ENCODE results near the gene DRP2.

DNA sequence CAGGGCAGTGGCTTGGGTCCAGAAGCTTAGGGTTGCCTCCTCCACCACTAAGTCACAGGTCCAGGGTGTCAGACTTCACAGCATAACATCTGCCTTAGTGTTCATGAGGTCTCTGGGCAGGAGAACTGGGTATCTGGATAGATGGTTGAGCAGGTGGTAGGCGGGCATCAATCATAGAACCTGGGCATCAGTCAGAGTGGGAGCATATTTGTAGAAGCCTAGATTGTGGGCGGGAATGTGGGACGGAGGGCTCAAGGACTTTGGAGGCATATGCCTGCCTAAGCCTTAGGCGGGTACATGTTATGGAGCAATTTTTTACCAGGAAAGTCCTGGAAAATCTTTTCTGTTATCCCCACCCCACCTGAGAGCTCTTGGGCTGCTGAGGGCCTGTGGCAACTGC is 43.0 kb downstream of the DRP2 start:
- TF ChIP-seq CTCF (conservative IDR thresholded peaks at IDR 0.05; ENCODE audit: low read depth, low read length) (no peak), RAD21 (IDR thresholded peaks at IDR 0.05; ENCODE audit: low read length) (no peak), RCOR1 (IDR thresholded peaks at IDR 0.05; ENCODE audit: insufficient replicate concordance, low read length) (no peak), POLR2A (IDR thresholded peaks at IDR 0.05; ENCODE audit: low read depth, low read length) (no peak), CEBPB (IDR thresholded peaks at IDR 0.05; ENCODE audit: low read depth, low read length) (no peak), SMC3 (IDR thresholded peaks at IDR 0.05; ENCODE audit: low read depth, low read length) (no peak), RFX5 (IDR thresholded peaks at IDR 0.05; ENCODE audit: low read depth, low read length) (no peak), CHD1 (IDR thresholded peaks at IDR 0.05; ENCODE audit: low read depth, low read length) (no peak), MAFK (IDR thresholded peaks at IDR 0.05; ENCODE audit: low read depth, low read length) (no peak), USF2 (IDR thresholded peaks at IDR 0.05; ENCODE audit: low read depth, low read length) (no peak), NFE2L2 (IDR thresholded peaks at IDR 0.05; ENCODE audit: low read depth, low read length) (no peak), MAZ (IDR thresholded peaks at IDR 0.05; ENCODE audit: borderline replicate concordance, low read depth, low read length) (no peak), ELK1 (IDR thresholded peaks at IDR 0.05; ENCODE audit: borderline replicate concordance, low read depth, low read length) (no peak)

Data from IMR-90 (cell line).